Activated T-cell treated with anti-CD3 and anti-CD28 coated beads, Interleukin-2, amount 50 U/mL, for 48 hours (primary cell): ENCODE measurements around the gene PTTG2.

Experiments
- DNase-seq, 2 experiments: peaks; one replicate each; pipeline ENCODE4 v3.0.0-alpha.2; 2020

PTTG2 gene

DNA sequence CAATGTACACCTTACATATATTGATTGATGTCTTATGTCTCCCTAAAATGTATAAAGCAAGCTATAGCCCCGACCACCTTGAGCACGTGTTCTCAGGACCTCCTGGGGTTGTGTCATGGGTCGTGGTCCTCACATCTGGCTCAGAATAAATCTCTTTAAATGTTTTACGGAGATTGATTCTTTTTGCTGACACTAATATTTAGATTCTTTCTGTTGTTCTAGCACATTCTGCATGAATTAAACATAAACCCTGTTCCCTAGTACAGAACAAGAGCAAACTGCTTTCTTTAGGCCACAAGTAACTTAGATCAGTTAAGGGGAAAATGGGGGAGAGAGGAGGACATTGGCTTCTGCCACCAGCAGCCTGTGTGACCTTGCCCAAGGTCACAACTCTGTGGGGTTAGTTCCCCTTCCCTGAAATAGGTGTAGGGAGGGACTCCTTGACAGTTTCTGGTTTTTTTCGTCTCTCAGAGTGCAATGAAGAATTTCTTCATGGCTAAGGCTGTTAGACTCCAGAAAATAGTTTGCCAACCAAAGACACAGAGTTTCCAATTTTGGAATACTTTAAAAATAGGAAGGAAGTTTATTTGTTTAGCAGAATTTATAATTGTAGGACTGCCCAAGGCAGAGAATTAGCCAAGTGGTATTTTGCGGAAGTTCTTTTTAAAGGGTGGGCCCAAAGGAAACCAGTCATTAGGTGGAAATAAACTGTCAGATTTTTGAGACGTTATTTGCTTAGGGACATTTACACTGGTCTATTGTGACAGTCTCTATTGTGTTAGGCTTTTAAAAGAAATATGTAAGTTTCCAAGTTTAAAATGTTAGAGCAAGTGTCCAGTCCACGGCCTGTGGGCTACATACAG lies 29.4 kb downstream of the PTTG2 start:
- no peak for DNase-seq

GRCh38 chr4:37990731-37991245 lies 30.6 kb downstream of the PTTG2 start:
- DNase-seq, result no peak

- no peak for DNase-seq
Measured at GRCh38 chr4:37991623-37992410, 31.6 kb downstream of the PTTG2 start.

DNA sequence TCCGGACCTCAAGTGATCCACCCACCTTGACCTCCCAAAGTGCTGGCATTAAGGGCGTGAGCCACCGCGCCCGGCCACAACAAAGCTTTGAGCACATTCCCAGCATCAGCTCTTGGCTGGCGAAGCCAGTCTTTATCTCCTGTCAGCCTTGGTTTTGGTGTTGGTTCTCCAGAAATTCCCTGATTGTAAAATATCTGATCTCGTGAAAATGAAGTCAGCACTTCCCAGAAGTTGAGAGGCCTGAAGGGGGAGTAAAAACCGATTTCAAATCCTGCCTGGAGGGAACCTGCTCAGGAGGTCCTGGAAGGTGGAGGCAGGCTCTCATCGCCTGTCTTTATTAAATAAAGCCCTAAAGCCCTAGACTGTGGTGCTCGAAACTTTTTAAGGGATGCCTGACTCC lies 33.6 kb downstream of the PTTG2 start:
- no peak for DNase-seq

DNA sequence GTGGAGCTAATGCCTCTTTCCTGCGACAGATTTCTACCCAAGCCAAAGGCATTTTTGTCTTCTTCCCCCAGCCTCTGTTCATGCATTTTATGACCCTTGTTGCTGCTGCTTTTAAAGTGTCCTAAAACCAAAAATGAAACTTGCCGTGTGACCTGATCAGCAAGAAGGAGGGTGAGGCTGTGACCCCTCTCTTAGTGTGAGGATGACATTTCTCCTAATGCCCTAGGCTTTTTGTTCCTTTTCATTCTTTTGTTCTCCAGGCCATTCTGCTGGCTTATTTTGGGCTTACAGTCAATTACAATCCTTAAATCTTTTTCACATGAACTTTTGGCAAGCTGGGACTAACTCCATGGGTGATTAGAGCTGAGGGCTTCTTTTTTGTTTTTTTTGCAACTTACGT lies 34.4 kb downstream of the PTTG2 start:
- no peak for DNase-seq

DNA sequence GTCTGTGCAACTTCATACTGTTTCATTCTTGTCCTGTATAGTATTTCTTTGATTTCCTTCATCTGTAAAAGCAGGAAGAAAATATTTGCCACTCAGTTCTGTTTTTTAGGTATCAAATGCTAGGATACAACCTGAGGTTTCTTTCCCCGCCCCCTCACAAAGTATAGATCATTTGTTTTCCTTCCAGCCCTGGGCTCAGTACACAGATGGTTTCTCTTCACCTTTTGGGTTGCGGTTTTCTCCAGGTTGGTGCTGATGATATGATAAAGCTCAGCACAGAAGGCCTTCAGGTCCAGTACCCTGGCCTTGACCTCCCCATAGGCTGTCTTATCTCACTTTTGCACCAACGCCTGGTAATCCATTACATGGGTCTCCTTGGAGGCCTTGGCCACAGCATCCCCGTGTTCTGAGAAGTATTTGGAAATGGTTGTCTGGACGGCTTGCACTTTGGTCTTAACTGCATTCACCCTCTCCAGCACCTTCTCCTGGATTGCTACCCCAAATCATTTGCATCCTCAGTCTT lies 35.2 kb downstream of the PTTG2 start:
- DNase-seq, result no peak

- no peak for DNase-seq
Measured at GRCh38 chr4:37995981-37996775, 36.0 kb downstream of the PTTG2 start.

DNA sequence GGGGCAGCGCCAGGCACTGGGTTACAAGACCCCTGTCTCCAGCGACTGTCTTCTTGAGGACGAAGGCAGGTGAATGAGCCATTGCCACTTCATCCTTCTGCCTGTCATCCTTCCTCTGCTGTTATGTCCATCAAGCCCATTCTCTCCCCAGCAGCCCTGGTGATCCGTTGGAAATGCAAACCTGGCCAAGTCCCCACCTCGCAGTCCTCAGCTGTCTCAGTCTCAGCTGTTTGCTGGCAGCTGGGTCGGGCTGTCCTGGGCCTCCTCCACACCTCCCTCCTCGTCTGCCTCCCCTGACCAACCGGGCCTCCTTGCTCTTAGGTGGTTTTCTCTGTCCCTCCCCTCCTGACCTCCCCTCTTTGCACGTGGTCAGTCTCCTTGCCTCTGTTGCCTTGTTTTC lies 38.0 kb downstream of the PTTG2 start:
- DNase-seq, result no peak

DNA sequence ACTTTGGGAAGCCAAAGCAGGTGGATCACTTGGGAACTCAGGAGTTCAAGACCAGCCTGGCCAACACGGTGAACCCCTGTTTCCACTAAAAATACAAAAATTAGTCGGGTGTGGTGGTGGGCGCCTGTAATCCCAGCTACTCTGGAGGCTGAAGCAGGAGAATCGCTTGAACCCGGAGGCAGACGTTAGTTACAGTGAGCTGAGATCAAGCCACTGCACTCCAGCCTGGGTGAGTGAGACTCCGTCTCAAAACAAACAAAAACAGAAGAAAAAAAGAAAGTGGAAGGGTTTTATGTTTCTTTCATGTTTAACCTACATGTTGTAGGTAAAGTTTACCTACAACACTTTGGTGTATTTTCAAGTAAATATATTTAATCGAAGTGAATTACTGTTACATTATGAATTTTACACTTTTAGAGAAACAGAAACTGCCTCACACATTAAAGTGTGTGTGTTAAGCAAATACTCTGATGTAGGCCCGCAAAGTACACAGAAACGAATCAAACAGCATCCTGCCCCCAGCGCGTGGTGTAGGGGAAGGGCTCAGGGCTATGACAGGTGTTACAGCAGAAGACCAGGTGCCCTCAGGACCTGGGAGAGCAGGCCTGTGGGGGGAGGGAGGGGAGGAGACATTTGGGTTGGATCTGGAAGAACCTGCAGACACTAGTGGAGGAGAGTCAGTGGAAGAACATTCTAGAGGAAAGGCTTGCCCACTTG lies 39.0 kb downstream of the PTTG2 start:
- DNase-seq, result no peak

DNA sequence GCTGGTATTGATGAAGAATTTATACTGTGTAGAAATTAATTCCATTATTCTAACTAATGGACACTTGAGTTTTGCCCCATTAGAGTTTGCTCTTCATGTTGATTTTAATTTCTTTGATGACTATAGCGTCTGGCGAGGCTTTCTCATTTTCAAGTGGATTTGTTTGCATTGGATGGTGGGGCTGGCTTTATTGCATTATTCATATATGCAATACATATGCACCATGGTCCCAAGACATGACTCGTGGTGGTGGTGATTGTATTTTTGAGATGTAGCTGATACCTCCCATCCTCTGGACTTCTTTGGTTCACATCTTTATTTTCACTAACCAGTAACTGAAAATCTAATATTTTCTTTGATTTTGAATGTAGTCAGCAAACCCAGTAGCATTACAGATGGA lies 39.8 kb downstream of the PTTG2 start:
- no peak for DNase-seq

GRCh38 chr4:38001927-38002326 lies 41.7 kb downstream of the PTTG2 start:
- DNase-seq, result no peak

DNA sequence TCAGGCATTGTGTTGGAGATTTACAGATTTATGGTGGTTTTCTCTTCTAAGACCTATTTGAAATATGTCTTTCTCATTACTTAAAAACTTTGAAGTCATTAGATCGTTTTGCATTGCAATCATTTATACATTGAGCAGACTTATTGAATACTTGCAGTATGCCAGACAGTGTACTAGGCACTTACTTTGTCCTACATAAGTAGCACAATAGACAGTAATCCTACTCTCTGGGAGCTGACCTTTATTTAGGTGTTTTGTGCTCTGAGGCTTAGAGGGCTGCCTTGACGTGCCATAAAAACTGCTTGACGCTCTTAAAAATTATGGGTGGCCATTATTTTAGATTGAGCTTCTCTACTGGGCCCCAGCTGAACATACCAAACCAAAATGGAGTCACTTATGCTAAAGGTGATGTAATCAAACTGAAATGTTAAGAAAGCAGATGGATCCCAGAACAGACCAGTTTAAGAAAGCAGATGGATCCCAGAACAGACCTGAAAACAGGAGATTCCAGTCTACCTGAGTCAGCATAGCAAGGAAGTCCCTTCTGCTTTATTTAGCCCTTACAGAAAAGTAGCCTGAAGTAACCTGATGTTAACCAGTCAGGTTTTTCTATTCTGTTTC lies 42.4 kb downstream of the PTTG2 start:
- DNase-seq, result no peak

DNA sequence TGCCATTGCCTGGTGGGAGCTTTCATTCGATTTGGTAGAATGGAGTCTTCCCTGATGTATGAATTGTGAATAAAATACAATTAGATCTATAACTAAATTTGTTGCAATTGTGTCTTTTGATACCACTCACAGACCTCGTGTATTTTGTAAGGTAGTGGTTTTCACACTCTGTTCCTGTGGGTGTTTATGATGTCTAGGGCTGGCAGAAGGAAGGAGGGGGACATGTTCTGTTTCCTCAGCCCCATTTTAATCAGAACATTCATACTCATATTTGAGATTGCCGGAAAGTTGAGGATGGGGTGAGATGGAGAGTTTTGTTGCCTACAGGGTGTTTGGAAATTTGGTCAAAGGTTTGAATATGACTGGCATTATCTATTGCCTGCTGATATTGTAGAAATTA lies 42.9 kb downstream of the PTTG2 start:
- no peak for DNase-seq

- DNase-seq, result no peak
Measured at GRCh38 chr4:38003628-38004027, 43.4 kb downstream of the PTTG2 start.

DNA sequence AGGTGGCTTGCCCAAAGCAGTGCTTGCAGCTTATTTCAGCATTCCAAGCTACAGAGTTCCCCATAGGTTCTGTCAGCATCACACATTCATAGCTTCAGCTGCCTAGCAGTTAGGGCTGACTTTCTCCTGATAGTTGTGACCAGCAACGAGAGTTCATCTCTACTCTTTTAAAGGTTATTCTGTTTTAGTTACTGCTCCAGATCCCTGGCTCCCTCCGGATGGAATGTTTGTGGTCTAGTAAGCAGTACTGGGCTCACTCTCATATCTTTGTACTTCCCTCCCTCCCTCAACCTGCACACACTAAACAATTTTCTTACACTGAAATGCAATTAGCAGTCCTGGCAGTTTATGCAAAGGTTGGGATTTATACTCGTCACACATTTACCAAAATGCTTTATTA lies 43.9 kb downstream of the PTTG2 start:
- DNase-seq, result no peak

- no peak for DNase-seq
Measured at GRCh38 chr4:38004887-38005286, 44.7 kb downstream of the PTTG2 start.

GRCh38 chr4:38005637-38006036 lies 45.4 kb downstream of the PTTG2 start:
- no peak for DNase-seq

DNA sequence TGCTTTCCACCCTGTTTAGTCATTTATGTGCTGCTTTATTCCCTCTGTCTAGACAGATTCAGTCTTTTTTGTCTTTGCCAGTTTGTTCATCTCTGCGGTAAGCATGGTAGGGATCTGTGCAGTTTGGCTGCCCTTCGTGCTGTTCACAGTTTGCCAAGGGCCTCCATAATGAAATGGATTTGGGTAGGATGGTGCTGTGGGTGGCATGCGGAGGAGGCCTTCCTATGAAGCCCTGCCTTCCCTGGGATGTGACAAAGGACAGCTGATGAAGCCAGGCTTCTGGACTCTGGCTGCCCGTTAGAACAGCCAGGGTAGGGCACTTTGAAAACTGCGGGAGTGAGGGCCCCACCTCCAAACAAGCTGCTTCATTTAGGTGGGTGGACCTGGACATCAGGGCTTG lies 47.4 kb downstream of the PTTG2 start:
- DNase-seq, result no peak

GRCh38 chr4:38008571-38009021 lies 48.4 kb downstream of the PTTG2 start:
- DNase-seq, result no peak

DNA sequence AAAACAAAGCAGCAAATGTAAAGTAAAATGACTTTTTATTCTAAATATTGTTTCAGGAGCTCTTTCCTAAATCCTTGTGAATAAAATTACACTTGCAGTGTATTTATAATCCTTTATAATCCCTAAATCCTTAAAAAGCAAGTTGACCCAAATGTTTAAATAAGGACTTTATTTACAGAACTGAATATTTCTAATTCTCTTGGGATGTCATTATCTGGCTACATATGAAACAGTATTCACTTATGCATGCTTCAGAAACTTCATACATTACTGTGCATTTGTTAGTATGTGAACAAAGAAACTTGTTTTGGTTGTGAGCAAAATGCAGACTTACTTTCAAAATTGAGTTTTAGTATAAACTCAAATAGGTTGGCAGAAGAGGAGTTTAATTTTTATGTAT lies 49.2 kb downstream of the PTTG2 start:
- DNase-seq, result no peak

- DNase-seq, result no peak
Measured at GRCh38 chr4:38009949-38010348, 49.8 kb downstream of the PTTG2 start.
